Progenitor cell of endocrine pancreas (in vitro differentiated cells): ENCODE measurements around the gene CREBL2. TPM values are rescaled to one million over a fixed set of nuclear protein-coding genes. Genes with fewer than 3 reads are reported as not detected.
A peak's percentile ranks its signal among the peaks of the same experiment; 100 is the strongest.

Source experiments
- DNase-seq: peaks from one replicate; pipeline ENCODE4 v3.0.0; 2021; ENCODE audit warnings: low spot score; ENCODE audit not compliant: unreplicated experiment
- H3K27ac Mint-ChIP-seq: 2 replicates; pipeline ENCODE4 v1.8.0; 2021; ENCODE audit warnings: mild to moderate bottlenecking, moderate library complexity, mixed read lengths
- H3K27me3 Mint-ChIP-seq: 2 replicates; pipeline ENCODE4 v1.8.0; 2021; ENCODE audit warnings: mixed read lengths
- H3K36me3 Mint-ChIP-seq: 2 replicates; pipeline ENCODE4 v1.8.0; 2022; ENCODE audit warnings: mixed read lengths; ENCODE audit not compliant: insufficient read depth
- H3K4me1 Mint-ChIP-seq: 2 replicates; pipeline ENCODE4 v1.8.0; 2021; ENCODE audit warnings: low read depth, mixed read lengths
- H3K4me3 Mint-ChIP-seq: 2 replicates; pipeline ENCODE4 v1.8.0; 2021; ENCODE audit warnings: low read depth, mild to moderate bottlenecking, moderate library complexity, mixed read lengths
- H3K9me3 Mint-ChIP-seq: 2 replicates; pipeline ENCODE4 v1.8.0; 2021; ENCODE audit warnings: low read depth, mixed read lengths
- total RNA-seq: library from RNA; stranded (reverse); gene quantifications from 2 replicates; pipeline ENCODE4 v1.2.1, GENCODE V29; 2021
- TF ChIP-seq, protein P1 (sequence below): fragments of 200-600 bp; sonication (generic); IDR thresholded peaks from one replicate; pipeline ENCODE4 v1.5.0; 2021; ENCODE audit warnings: antibody characterized with exemption, mild to moderate bottlenecking; ENCODE audit not compliant: unreplicated experiment

CREBL2 gene
- total RNA-seq, 1 donor from 2014 or later = 18.5 TPM

DNA sequence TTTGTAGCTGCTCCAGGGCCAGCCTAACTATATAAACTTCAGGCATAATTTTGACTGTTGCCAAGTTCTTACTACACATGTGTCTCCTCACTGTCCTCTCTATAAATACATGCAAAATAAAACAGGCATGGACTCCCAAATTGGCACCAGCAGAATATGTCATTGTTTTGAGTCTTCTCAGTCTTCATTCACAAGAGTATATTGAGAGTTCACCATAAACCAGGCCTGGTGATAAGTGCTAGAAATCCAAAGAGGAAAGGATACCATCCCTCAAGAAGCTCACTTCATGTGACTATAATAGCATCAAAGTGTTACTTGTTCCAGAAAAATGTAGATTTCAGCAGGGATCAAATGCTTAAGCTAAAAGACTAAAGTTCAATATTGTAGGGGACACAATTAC, 70.6 kb downstream of the CREBL2 start:
- Mint-ChIP-seq H3K27ac (no peak overlapping the region), H3K4me1 (peaks cover 1% of the 10 kb centered on the region), H3K4me3 (no peak overlapping the region), H3K27me3 (peaks cover 3% of the 10 kb centered on the region), H3K36me3 (no peaks in the 10 kb centered on the region), H3K9me3 (no peaks in the 10 kb centered on the region)
- TF ChIP-seq, protein P1, sequence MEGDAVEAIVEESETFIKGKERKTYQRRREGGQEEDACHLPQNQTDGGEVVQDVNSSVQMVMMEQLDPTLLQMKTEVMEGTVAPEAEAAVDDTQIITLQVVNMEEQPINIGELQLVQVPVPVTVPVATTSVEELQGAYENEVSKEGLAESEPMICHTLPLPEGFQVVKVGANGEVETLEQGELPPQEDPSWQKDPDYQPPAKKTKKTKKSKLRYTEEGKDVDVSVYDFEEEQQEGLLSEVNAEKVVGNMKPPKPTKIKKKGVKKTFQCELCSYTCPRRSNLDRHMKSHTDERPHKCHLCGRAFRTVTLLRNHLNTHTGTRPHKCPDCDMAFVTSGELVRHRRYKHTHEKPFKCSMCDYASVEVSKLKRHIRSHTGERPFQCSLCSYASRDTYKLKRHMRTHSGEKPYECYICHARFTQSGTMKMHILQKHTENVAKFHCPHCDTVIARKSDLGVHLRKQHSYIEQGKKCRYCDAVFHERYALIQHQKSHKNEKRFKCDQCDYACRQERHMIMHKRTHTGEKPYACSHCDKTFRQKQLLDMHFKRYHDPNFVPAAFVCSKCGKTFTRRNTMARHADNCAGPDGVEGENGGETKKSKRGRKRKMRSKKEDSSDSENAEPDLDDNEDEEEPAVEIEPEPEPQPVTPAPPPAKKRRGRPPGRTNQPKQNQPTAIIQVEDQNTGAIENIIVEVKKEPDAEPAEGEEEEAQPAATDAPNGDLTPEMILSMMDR = no peak
- DNase-seq = no peak

DNA sequence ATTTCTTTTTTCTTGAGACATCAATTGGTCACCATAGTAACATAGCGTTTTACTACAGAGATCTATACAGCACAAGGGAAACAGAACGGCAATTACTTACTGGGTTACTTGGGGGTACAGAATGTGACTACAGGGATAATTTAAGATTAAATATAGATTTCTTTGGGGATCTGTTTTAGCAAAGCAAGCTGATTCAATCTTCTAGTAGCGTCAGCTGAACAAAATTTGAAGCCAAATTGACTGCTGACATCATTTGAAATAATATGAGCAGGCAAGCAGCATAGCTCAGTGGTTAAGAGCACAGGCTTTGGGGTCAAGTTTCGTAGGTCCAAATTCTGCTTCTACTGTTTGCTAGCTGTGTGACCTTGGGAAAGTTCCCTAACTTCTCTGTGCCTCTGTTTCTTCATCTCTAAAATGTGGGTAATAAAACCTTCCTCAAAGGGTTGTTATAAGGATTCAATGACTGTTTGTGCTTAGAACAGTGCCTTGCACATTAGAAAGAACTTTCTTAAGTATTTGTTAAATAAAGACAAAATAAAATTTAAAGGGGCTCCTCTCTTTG, 71.5 kb downstream of the CREBL2 start:
- Mint-ChIP-seq H3K9me3 (no peaks in the 10 kb centered on the region), H3K36me3 (no peaks in the 10 kb centered on the region), H3K27me3 (peaks cover 3% of the 10 kb centered on the region), H3K4me3 (no peak overlapping the region), H3K4me1 (peaks cover 4% of the 10 kb centered on the region), H3K27ac (no peak overlapping the region)
- DNase-seq = no peak
- TF ChIP-seq, protein P1 = no peak

DNA sequence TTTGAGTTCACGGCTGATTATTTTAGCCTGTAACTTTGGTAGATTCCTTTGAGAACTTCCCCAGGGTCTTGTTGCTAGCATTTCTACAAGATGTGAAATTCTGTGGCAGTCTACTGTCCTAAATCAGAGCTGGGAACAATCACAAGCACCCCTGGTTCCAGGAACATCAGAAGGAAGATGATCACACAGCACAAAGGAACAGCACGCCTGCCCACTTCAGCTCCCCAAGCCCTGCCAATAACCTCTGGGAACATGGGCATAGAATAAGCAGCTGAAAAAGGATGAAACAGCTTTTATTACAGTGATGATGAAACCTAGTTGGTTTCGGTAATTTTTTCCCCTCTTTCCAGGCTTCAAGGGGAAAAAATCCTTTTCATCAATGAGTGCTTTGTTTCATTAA, 72.0 kb downstream of the CREBL2 start:
- Mint-ChIP-seq H3K4me3 (no peak overlapping the region), H3K4me1 (peaks cover 4% of the 10 kb centered on the region), H3K36me3 (no peaks in the 10 kb centered on the region), H3K27ac (no peak overlapping the region), H3K27me3 (peaks cover 3% of the 10 kb centered on the region), H3K9me3 (no peaks in the 10 kb centered on the region)
- no peak for DNase-seq
- TF ChIP-seq, protein P1 = no peak

DNA sequence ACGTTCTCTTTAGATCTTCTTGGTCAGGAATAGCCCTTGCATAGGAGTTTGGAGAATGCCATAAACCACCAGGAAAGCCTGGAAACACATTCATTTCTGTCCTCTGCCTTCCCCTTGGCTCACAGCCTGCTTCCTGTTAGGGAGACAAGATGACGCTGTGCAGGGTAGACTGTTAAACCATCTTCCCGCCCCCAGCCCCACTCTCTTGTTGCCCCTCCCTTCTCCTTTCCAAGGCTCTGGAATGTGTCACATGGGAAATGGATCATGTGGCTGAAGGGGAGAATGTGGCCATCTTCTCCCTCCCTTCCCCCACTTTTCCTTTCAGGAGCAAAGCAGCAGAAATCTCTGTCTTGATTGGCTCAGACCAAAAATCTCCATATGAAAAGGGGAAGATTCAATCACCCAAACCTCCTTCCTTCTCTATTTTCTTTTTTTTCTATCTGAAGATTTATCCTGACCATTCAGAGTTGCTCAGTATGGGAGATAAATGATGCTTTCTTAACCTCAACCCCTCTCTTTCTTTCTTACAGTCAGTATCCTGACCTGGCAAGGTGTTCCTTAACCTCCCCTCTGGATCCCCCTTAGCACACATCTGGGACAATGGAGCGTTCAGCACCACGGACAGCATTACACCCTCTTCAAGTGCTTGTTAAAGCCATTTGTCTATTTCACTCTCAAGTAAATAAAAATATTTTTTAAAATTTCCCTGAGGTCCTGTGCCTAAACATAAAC, 72.9 kb downstream of the CREBL2 start:
- H3K9me3 Mint-ChIP-seq = no peaks in the 10 kb centered on the region

DNA sequence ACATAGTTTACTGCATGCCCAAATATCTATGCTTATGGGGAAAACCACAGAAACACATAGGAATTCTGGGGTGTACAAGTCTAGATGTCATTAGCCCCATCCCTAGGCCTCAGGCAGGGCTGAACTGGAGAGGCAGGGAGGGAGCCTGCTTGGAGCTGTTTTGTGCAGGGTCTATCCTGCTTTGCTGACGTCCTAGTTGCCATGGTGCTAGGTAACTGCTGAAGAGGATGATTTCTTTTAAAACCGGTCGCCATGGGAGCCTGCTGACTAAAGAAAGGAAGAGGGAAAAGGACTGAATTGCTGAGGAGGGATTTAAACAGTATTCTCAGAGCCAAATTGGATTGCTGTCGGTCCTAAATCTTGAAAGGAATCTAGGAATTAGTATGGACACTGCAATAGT, 73.6 kb downstream of the CREBL2 start:
- H3K4me1 Mint-ChIP-seq = peaks cover 4% of the 10 kb centered on the region
- H3K27ac Mint-ChIP-seq = no peak overlapping the region
- no peak for DNase-seq
- no peaks in the 10 kb centered on the region for H3K36me3 Mint-ChIP-seq
- TF ChIP-seq, protein P1 = no peak
- H3K9me3 Mint-ChIP-seq = no peaks in the 10 kb centered on the region
- H3K27me3 Mint-ChIP-seq = peaks cover 3% of the 10 kb centered on the region
- no peak overlapping the region for H3K4me3 Mint-ChIP-seq

More for the DNA sequence above, 72.9 kb downstream of the CREBL2 start:
- H3K4me3 Mint-ChIP-seq = no peak overlapping the region
- peaks cover 4% of the 10 kb centered on the region for H3K4me1 Mint-ChIP-seq
- no peaks in the 10 kb centered on the region for H3K36me3 Mint-ChIP-seq
- DNase-seq = peak; percentile 52
- TF ChIP-seq, protein P1 = no peak
- H3K27me3 Mint-ChIP-seq = peaks cover 3% of the 10 kb centered on the region
- no peak overlapping the region for H3K27ac Mint-ChIP-seq
